GM10847 (cell line): Measurements from ENCODE around the gene HIVEP3.

Source experiments
- POLR2A ChIP-seq: IDR thresholded peaks from 2 replicates; pipeline ENCODE4 v1.6.1; 2011; ENCODE audit not compliant: insufficient read length; ENCODE audit errors: extremely low read depth

HIVEP3 gene

DNA sequence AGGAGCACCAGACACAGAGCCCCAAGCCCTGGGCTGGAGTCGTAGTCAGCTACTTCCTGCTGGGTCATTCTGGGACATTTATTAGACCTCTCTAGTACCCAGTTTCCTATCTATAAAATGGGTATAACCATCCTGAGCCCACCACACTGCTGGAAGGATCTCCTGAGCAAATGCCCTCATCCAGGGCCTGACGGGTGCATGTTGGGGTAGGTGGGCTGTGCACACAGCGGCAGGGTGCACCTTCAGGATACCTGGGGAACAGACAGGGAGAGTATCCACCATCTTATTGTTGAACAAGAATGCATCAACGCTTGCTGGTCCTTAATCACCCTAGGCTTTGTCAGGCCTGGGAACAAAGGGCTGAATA lies 191.0 kb downstream of the HIVEP3 start:
- no peak for TF ChIP-seq POLR2A

DNA sequence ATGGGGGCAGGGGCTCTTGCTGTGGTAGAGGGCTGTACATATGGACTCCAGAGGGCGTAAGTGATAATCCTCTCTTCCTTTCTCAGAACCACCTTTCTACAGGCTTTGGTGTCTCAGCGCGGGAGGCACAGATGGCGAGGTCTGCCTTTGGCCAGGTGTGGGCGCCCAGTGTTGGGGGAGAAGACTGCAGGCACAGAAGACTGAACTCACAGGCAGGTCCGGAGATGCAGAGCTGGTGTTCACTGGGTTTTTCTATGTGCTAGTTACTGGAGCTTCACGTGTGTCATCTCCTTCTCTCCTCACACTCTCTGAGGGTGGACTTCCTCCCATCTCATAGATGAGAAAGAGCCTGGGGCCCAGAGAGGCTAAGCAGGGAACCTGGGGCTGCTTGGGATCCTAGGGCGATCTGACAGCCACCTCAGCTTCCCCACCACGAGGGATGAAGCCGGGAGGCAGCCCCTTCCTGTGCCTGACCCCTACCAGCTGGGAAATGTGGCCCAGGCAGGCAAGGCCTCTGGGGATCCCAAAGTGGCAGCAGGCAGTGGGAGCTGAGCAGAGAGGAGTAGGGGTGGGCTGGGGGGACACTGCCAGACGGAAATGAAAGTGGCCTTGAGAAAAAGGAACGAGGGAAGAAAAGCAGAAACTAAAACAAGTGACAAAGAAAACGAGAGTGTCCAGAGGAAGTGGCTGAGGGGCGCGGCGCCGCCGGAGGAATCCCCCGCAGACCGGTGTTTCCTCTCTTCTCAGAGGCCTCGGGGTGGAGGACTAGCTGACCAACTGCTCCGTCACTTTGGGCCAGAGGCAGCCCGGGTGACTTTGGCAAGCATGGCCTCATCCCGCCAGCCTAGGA lies 191.6 kb downstream of the HIVEP3 start:
- TF ChIP-seq POLR2A: no peak

DNA sequence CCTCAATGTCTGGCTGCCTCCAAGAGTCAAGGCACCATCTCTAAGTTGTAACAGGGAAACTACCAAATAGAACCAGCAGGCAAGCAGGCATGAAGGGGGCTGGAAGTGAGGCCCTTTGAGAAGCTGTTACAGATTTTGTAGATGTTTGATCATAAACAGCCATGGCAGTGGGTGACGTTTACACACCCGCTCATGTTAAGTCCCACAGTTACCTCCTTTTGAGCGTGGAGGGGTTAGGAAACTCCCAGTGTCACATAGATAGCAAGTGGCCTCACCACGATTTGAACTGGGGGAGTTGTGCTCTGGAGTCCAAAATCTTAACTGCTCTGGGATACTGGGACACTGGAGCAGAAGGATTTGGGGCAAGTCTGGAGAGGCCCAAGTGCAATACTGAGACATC lies 192.4 kb downstream of the HIVEP3 start:
- no peak for TF ChIP-seq POLR2A

GRCh38 chr1:41724926-41725325 lies 193.8 kb downstream of the HIVEP3 start:
- TF ChIP-seq POLR2A: no peak

DNA sequence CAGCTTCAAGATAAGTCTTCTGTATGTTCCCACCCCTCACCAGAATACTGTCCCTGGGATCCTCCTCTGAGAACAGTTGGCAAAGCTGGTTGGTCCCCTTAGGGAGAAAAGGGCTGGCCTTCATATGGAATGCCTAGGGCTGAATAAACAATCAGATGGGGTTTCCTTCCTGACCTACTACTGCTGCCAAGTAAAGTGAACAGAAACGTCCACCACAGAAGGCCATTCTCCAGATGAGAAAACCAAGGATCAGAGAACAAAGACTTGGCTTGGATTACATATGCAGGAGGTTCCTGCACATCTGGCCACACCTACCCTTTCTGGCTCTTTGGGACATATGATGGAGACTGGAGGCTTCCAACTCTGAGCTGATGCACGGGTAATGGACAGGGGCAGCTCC lies 194.5 kb downstream of the HIVEP3 start:
- TF ChIP-seq POLR2A: no peak

DNA sequence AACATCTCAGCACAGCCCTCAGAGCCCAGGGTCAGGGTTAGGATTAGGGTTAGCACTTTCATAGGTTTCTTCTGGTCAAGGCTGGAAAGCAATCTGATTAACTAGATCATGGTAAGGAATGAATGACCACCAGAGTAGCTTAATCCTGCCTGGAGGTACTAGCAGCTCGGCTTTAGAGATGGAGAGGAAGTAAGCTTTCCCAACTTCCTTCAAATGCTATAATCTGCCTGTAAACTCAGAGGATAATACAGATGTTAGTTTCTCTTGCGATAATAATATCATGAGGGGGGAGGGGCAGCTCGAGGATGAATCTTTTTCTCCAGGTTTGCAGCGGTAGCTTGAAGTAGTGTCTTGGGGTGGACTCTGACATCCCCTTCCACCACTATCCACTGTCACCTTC lies 194.9 kb downstream of the HIVEP3 start:
- no peak for TF ChIP-seq POLR2A

DNA sequence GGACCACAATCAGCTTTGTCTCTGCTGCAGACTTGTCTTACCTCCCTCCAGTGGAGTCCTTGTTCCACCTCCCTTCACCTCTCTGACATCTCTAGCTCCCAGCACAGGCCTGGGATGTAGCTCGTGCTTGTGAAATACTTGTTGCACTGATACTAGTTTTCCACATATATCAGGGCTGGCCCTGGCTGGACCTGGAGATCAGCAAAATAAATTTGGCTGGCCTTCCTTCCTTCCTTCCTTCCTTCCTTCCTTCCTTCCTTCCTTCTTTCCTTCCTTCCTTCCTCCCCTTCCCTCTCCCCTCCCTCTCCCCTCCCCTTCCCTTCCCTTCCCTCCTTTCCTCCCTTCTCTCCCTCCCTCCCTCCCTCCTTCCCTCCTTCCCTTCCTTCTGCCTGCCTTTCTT lies 196.5 kb downstream of the HIVEP3 start:
- no peak for TF ChIP-seq POLR2A

DNA sequence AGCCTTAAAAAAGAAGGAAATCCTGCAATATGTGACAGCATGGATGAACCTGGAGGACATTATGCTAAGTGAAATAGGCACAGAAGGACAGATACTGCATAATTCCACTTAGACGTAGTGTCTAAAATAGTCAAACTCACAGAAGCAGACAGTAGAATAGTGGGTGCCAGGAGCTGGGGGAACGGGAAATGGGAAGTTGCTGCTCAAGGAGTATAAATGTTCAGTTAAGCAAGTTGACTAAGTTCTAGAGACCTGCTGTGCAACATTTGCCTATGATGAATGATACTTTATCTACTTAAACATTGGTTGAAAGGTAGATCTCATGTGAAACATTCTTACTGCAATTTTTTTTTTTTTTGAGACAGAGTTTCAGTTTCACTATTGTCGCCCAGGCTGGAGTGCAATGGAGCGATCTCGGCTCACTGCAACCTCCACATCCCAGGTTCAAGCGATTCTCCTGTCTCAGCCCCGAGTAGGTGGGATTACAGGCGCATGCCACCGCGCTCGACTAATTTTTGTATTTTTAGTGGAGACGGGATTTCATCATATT lies 197.8 kb downstream of the HIVEP3 start:
- TF ChIP-seq POLR2A: no peak

- no peak for TF ChIP-seq POLR2A
Measured at GRCh38 chr1:41719590-41719989, 199.1 kb downstream of the HIVEP3 start.

DNA sequence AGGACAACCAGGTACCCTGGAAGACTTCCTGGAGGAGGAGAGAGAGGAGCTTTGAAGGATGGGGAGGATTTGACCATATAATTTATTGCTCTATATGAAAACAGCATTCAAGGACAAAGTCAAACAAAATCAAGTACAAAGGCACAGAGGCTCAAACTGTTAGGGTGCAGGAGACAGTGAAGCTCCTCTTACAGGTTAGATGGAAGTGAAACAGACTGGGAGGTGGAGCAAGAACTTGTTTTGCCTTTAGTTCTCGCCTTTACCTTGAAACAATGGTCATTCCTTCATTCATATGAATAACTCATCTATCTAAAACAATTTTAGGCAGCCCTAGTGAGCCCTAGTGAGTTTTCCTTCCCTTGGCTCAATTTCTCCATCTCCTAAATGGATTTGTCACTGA lies 199.6 kb downstream of the HIVEP3 start:
- TF ChIP-seq POLR2A: no peak

DNA sequence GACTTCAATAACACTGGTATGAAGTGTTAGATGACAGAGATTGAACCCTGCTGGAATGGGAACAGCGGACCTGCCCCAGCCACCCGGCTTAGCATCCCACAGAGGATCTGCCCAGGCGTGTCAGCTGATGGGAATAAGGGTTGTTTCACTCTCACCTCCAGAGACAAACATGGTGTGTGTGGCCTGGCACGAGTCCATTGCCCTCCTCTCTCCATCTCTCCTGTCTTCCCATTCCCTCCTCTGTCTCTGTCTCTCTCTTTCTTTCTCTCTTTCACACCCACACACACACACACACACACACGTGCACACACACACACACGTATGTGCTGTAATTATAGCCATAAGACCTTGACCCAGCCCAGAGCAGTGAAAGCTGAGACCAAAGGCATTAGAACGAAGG lies 200.2 kb downstream of the HIVEP3 start:
- no peak for TF ChIP-seq POLR2A

GRCh38 chr1:41716188-41717130 lies 202.3 kb downstream of the HIVEP3 start:
- no peak for TF ChIP-seq POLR2A

- no peak for TF ChIP-seq POLR2A
Measured at GRCh38 chr1:41715441-41716095, 203.2 kb downstream of the HIVEP3 start.

DNA sequence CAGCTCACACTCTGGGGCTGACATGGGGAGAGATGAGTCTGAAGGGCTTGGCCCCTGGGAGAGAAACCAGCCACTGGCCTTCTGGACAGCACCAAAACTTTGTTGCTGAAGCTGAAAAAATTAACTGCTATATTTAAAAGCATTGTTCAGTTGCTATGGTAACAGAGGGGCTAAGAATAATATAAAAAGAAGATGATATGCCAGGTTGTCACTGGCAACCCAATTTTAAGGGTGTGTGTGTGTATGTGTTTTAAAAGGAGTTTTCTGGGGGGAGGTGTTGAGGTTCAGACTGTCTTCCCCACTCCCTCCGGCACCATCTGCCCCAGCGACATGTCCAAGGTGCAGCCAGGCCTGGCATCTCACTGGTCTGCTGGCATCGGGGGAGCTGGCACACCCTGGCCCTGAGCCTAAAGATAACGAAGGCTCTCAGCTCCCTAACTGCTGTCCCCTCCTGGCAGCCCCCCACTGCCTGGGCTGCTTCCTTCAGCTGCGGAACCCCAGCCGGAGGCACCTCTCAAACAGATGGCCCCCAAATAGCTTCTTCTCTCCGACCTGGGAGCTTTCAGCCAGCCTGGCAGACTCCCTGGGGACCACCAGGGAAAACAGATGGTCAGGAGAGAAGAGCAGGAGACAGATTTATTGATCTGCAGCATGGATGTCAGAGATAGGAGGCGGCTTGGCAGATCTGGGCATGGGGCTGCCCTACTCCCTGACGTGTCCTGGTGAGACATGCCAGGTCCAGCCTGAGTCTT lies 203.9 kb downstream of the HIVEP3 start:
- TF ChIP-seq POLR2A: no peak
